Cortex of kidney (tissue), 1 donor: ENCODE data around the gene ZNF609.
"Not testable (repeated sequence)": the region's sequence is repeated elsewhere in the genome, so short reads cannot be mapped to it uniquely, and the experiment has no call there.

Source experiments
- DNase-seq: peaks from one replicate; lab custom pipeline; 2025; lab: John Stamatoyannopoulos, UW

Gene ZNF609

DNA sequence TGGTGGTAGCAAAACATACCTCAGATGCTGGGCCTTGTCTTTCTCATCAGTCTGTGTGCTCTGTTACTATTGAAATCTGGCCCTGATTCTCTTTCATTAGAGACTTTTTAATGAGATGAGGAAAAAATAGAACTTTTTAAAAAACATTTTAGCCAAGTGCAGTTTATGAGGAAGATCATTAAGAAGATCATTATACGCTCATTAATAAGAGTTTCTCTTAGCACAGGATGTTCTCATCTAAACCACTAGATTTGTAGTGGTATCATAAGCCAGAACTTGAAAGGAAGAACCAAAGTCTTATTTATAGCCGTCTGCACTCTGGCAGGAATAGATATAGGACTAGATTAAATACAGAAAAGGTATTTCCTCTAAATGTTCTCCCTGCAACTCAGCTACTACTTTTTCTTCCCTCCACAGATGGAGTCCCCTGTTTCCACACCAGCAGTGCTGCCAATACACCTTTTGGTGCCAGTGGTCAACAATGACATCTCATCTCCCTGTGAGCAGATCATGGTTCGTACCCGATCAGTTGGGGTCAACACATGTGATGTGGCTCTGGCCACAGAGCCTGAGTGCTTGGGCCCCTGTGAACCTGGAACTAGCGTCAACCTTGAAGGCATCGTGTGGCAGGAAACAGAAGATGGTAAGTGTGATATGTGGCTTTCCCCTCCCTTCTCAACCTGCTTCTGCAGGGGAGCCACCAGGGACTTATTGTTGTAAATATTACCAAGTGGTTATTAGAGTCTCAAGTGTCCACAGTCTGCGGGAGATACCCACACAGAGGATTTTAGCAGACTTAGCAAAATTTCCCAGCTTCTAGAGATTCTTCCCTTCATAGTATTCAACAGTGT, 162.3 kb downstream of the ZNF609 start:
- no peak for DNase-seq

DNA sequence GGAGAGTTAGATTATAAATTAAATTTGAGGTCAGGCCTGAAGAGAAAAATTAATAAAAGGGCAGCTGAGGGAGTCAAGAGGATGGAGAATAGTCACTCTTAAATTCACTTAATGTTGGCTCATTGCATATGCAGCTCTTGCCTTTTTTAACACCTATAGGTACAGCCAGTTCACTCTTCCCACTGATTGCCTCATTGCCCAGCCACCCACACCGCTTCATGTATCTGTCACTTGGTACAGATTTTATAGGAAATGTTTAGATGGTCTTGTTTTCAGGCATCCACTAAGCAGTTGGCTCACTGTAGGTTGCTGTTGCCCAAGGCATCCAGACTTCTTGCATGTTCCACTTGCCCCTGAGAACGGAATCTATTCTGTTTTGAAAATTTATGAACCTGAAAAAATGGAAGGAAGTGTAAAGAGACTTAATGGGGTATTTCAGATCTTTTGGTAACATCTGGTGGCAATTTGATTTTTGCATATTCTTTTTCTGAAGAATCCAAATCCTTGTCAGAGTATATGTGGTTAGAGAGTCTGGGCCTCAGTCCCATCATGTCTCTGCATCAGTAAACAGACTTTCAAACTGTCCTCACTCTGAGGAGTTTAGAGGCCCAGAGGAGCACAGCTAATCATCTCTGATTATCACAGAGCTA, 163.1 kb downstream of the ZNF609 start:
- no peak for DNase-seq

DNA sequence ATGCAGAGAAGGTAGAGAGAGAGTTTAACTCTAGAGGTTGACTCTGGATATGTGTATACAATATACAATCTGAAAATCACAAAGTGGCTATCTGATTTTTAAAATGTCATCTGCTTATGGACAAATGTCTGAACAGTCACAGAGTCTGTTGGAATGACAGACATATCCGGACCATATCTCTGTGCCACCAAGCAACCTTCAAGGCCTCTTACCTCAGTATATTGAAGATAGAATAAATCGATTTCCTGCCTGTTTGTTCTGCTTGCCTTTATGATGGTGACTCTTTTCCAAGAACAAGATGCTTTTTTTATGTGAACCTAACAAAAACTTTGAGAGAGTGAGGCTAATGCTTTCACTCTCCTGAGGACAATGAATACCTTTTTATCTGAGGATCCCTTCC, 163.9 kb downstream of the ZNF609 start:
- DNase-seq = no peak

DNA sequence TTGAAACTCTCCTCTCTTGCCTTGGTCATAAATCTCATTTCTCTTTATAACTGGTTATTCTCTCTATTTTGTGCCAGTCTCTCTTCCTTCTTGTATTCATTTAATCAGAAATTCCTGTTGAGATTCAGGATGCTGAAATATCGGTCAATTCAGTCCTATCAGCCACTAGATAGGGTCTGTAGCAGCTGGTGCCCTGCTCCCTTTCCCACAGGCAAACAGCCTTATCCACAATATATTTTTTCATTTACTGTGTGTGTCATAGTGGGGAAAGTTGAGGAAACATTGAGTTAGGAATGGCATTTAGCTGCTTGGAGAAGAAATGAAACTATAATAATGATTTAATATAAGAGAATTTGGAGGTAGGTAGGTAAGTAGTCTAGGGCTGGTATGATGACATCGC, 168.7 kb downstream of the ZNF609 start:
- DNase-seq = no peak

DNA sequence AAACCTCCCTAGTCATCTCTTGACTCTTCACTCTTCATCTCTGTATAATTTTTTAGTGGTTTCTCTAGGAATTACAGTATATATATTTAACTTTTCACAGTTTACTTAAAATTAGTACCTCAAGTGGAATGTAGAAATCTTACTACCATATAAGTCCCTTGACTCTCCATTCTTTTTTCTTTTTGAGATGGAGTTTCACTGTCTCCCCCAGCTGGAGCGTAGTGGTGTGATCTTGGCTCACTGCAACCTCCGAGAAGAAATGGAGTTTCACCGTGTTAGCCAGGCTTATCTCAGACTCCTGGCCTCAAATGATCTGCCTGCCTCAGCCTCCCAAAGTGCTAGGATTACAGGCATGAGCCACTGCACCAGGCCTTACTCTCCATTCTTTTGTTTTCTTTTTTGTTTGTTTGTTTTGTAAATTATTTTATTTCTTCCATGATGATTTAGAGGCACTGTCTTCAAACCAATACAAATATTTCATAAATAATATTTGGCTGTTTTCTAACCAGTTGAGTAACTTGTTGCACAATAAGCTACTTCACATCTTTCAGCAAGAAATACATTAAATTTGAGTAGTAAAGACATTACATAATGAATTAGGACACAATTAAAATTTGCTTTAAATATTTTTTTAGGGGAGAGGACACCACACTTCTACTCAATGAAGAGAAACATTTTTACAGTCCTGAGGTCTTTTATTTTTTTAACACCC, 170.2 kb downstream of the ZNF609 start:
- no peak for DNase-seq

DNA sequence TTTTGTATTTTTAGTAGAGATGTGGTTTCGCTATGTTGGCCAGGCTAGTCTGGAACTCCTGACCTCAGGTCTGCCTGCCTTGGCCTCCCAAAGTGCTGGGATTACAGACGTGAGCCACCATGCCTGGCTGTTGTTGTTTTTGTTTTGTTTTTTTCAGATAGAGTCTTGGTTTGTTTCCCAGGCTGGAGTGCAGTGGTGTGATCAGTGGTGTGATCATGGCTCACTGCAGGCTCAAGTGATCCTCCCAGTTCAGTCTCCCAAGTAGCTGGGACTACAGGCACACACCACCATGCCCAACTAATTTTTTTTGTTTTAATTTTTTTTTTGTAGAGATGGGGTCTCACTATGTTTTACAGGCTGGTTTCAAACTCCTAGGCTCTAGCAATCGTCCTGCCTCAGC, 172.3 kb downstream of the ZNF609 start:
- not testable (repeated sequence) for DNase-seq

DNA sequence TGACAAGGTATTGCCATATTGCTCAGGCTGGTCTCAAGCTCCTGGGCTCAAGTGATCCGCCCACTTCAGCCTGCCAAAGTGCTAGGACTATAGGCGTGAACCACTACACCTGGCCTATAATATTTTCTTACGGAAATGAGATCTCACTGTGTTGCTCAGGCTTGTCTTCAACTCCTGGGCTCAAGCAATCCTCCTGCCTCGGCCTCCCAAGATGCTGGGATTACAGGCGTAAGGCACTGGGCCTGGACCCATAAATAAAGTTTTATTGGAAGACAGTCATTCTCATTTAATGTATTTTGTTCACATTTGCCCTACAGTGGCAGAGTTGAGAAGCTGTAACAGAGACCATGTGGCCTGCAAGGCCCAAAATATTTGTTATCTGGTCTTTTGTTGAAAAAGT, 173.0 kb downstream of the ZNF609 start:
- DNase-seq = no peak

DNA sequence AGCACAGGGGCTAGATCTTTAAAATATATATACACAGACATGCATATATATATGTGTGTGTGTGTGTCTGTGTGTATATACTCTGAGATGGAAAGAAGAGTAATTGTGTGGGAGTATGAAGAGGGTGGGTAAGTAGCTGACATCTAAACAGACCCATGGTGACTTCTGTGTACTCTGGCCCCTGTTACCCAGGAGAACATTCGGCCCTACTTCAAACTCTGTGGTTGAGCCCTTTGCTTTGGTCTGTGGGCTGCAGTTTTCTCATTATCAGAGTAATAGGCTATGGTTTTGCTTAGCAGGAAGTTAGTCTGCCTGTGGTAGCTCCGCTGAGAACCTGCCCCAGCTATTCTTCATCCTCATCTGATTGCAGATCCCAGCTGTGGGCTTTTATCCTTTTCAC, 173.6 kb downstream of the ZNF609 start:
- no peak for DNase-seq

DNA sequence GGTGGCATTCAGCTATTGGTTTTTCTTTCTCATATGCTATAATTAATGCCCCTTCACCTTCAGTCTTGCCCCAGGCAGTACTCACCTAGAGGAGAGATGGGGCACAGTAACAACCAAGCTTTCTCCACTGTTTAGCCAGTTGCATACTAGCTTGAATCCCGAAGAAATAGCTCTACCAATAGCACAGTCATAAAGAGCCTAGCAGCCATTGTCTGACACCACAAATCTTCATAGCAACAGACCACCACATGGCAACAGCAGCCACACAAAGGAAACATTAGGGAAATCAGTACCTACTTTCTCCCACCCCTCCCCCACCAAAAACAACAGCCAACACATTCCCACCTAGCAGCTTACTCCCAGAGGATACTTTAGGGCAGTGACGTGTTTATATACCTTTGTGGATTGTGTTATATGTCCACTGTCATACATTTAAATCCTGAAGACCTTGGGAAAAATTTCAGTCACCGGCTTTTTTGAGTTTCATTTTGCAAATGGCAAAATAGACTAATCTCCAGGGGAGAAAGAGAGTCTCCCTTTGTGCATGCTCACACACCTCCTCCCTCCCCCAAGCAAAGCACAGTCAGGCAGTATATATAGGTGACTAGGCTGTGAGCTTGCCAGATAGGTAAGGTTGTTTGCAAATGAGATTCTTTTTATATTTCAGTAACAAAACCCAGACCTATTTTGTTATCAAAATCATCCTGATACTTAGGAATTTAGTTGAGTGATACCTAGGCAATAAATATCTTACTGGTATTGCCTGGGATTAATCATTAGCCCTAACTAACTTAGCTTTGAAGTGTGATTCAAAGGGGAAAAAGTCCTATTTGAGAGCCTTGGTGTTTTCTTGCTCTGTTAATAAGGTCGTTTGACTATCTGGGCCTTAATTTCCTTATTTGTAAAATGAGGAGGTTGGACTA, 174.5 kb downstream of the ZNF609 start:
- DNase-seq = no peak

DNA sequence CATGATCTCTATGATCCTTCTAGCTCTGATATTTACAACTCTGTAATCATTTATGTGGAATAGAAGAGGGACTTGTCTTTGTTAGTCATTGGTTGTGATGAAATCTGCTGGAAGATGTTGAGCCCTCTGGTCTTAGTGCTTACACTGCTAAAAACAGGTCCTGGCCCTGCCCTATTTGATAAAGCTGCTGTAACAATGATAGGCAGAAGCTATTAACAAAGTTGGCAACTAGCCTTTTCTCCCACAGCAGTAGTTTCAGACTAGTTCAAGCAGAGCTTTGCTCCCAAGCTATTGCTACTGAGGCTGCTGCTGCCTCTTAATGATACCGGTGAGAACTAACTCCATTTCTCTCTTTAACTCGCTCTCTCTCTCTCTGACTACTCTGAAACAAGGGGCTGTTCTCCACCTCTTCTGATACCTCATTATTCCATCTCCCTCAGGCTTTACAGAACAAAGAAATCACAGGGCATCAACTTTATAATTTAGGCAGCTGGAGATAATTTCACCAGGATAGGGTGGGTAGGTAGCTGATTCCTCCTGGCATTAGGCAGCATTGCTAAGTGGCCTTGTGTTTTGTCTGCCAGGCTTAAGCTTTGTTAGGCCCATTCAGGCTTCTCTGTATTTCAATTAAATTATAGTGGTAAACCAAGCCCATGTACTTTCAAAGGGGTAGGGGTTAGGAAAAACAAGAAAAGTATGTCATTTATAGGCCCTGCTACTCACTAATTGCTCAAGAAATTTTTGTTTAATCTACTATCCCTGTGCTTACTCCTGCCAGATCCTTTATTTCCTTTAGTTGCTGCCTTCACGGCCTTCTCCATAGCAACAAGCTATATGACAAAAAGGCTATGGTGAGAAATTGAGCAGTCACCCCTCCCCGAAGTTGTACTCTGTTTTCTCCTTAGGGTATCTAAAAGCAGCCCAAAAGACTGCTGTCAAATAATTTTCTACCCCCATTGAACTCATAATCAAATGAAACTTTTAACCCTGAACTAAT, 175.4 kb downstream of the ZNF609 start:
- no peak for DNase-seq

DNA sequence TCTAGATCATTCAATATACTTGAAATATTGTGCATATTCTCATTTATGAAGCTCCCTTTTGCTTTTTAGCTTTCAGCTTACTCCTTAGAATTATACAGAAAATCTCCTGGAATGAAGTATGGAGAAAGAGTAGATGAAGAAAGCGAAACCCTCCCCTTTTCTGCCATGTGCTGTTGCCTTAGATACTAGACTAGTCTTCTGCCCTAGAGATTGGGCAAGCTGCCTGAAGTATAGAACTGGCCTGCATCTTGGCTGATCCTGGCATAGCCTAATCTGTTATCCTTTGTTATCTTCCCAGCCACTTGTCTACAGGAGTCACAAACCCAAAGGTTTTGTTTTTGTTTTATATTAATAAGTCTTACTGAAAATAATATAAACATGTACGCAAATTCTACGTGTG, 176.2 kb downstream of the ZNF609 start:
- DNase-seq = no peak

DNA sequence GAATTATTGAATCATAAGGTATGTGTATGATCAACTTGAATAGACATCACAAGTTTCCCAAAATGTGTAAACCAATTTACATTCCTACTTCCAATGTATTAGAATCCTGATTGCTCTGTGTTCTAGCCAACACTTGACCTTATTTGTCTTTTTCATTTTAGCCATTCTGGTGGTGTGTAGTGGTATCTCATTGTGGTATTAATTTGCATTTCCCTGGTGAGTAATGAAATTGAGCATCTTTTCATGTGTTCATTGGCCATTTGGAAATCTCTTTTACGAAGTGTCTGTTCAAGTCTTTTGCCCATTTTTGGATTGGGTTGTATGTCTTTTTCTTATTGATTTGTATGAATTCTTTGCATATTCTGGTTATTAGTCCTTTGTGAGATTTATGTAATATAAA, 177.0 kb downstream of the ZNF609 start:
- no peak for DNase-seq

DNA sequence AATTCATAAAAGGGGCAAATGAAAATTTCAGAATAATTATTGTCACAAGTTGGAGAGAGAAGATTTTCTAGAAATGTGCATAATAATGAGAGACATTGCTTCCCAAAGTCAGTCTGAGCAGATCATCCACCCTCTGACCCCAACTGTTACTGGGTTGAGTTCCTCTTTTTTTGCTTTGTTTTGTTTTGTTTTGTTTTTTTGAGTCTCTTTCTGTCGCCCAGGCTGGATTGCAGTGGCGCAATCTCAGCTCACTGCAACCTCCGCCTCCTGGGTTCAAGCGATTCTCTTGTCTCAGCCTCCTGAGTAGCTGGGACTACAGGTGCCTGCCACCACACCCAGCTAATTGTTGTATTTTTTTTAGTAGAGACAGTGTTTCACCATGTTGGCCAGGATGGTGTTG, 179.4 kb downstream of the ZNF609 start:
- DNase-seq = not testable (repeated sequence)

DNA sequence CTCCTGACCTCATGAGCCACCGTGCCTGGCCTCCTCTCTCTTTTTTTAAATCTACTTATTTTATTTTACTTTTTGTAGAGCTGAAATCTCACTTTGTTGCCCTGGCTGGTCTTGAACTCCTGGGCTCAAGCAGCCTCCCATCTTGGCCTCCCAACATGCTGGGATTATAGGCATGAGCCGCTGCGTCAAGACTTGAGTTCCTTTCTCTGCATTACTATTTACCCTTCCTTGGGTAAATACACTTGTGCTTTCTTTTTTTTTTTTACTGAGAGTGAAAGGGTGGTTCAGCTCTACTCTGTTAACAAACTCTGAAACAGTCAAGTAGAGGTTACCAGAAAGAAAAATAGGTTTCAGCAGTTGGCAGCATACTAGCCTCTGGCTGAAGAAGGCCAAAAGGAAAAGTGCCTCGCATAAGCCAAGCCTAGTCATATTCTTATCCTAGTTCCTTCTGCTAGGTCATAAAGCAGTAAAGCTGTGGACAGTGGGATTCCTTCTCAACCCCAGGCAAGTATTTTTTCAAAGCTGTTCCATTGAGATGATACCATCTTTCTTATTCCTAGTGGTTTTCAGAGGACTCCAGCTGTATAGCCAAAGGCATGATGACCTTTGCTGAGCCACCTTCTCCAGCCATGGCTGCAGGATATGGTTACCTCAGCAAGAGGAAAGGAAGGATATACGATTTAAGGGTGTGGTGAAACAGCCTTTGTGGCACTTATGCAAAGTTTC, 179.9 kb downstream of the ZNF609 start:
- DNase-seq = no peak

DNA sequence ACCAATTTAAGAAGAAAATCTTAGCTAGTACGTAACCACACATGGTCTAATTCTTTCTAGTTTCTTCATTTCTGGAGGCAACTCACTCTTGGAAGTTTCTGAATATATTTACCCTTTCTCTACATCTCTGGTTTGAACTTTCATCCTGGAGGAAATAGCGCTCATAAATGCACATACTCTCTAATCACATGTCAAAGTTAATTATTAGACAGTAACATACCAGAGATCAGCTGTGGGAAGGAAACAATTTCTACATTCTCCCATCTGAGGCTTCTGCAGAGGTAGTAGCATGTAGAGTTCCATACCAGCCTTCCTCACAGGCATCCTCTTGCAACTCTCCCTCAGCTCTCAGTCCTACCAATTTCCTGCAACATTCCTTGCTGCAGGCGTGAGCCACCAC, 182.5 kb downstream of the ZNF609 start:
- DNase-seq = no peak

DNA sequence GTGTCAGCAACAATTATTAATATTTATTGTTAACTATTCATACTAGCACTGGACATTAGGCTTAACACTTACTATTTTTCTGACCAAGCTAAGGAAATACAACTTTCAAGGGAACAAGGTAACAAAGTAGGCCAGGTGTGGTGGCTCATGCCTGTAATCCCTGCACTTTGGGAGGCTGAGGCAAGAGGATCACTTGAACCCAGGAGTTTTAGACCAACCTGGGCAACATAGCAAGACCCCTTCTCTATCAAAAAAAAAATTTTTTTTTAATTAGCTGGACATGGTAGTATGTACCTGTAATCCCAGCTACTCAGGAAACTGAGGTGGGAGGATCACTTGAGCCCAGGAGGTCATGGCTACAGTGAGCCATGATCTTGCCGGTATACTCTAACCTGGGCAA, 183.3 kb downstream of the ZNF609 start:
- no peak for DNase-seq

DNA sequence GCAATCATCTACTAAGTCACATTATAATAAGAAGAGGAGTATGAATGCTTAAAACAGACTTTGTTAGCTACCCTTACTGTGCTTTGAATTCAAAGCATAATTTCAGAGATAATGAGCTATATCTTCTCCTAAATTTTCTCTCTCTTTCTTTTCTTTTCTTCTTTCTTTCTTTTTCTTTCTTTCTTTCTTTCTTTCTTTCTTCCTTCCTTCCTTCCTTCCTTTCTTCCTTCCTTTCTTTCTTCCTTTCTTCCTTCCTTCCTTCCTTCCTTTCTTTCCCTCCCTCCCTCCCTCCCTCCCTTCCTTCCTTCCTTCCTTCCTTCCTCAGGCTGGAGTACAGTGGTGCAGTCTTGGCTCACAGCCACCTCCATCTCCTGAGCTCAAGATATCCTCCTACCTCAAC, 184.4 kb downstream of the ZNF609 start:
- not testable (repeated sequence) for DNase-seq

DNA sequence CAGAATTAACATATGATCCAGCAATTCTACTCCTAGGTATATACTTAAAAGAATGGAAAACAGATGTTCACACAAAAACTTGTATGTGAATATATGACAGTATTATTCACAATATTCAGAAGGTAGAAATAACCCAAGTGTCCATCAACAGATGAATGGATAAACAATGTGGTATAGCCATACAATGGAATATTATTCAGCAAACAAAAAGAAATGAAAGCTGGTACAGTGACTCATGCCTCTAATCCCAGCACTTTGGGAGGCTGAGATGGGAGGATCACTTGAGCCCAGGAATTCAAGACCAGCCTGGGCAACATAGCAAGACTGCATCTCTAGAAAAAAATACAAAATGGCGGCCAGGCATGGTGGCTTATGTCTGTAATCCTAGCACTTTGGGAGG, 185.6 kb downstream of the ZNF609 start:
- DNase-seq = no peak

DNA sequence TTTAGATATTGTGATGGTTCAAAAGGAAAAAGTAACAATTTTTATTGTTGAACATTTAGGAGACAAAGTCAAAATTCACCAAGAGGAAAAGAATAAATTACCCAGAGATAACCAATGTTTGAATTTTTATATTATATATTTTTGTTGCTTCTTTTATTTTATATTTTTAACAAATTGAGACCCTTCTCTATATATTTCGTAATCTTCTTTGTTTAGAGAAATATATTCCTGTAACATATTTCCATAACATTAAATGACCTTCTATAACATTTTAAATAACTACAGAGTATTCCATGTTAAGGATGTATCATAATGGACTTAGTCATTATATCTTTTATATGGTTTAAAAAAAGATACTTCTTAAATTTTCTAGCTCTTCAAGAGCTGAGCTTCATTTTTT, 187.0 kb downstream of the ZNF609 start:
- no peak for DNase-seq

DNA sequence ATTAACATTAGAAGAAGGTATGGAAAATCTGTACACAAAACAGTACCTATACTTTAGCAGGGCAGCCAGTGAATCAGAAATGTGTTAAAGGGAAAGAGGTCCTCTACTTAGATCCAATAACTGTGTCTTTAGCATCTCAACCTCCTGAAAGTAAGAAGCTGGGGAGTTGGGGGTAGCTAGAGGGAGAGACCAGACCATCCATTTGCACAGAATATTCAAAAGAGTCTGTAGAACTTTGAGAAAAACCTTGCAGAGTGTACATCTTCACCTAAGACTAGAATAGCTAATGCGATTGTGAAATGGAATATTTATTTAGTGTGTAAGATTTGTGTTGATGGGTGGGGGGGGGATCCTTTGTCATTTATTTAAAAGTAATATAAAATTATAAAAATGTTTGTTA, 190.2 kb downstream of the ZNF609 start:
- no peak for DNase-seq
